Body of pancreas (tissue), 4 donors: Measurements from ENCODE around the gene FITM1.

Source experiments
- CTCF ChIP-seq, 7 experiments: fragments of 450-650 bp in 4 of 7; fragments of 200-600 bp in 3 of 7; sonication (generic) in 3 of 7; IDR thresholded peaks; one replicate each; pipeline ENCODE4 v1.5.1; 2016 to 2019; ENCODE audit warnings: antibody characterized with exemption in 7 of 7
- POLR2A ChIP-seq, 3 donors: fragments of 450-650 bp; IDR thresholded peaks; one replicate each; pipeline ENCODE4 v1.6.1; 2016; ENCODE audit warnings: antibody characterized with exemption in 3 of 3, mild to moderate bottlenecking in 2 of 3

GRCh38 chr14:24082411-24083080 lies 47.9 kb upstream of the FITM1 start:
- no peak for TF ChIP-seq CTCF (IDR thresholded peaks at IDR 0.05)
- no peak for TF ChIP-seq POLR2A (IDR thresholded peaks at IDR 0.05)
